Keratinocyte (primary cell): ENCODE measurements around the gene ONECUT1. TPM values are rescaled to one million over a fixed set of nuclear protein-coding genes. Genes with fewer than 3 reads are reported as not detected.

Experiments used
- DNase-seq: peaks from one replicate; pipeline ENCODE4 v3.0.0-alpha.2; 2011; ENCODE audit warnings: low read depth, missing footprints, low spot score
- FAIRE-seq: peaks from 2 replicates; lab custom pipeline; 2011; peaks lifted over from hg19 to GRCh38; lab: Jason Lieb, UNC
- H2AFZ ChIP-seq: 2 replicates; pipeline ENCODE4 v1.6.0; 2012; ENCODE audit warnings: low read length, control low read depth, inconsistent platforms; ENCODE audit not compliant: control insufficient read depth
- H3K27ac ChIP-seq: 2 replicates; pipeline ENCODE4 v1.5.1; 2011; ENCODE audit warnings: low read length; ENCODE audit not compliant: control insufficient read depth, insufficient read depth
- H3K27me3 ChIP-seq: 3 replicates; pipeline ENCODE4 v1.6.0; 2011; ENCODE audit warnings: low read length; ENCODE audit not compliant: control insufficient read depth, insufficient read depth; ENCODE audit errors: extremely low read depth
- H3K36me3 ChIP-seq, 2 experiments: 2 replicates in 1 of 2; 3 replicates in 1 of 2; pipeline ENCODE4 v1.5.1; 2011; ENCODE audit warnings: low read length in 2 of 2, mild to moderate bottlenecking in 1 of 2; ENCODE audit not compliant: control insufficient read depth in 2 of 2, insufficient read depth in 2 of 2; ENCODE audit errors: extremely low read depth in 1 of 2
- H3K4me1 ChIP-seq: 3 replicates; pipeline ENCODE4 v1.5.1; 2011; ENCODE audit warnings: low read length; ENCODE audit not compliant: control insufficient read depth, insufficient read depth; ENCODE audit errors: extremely low read depth
- H3K4me2 ChIP-seq: 3 replicates; pipeline ENCODE4 v1.6.0; 2011; ENCODE audit warnings: low read depth, low read length; ENCODE audit not compliant: control insufficient read depth, insufficient read depth; ENCODE audit errors: extremely low read depth
- H3K4me3 ChIP-seq, 3 experiments: fragments of 200-600 bp in 1 of 3; sonication (generic) in 1 of 3; 2 replicates in 2 of 3; 3 replicates in 1 of 3; pipeline ENCODE4 v1.5.1; 2011 to 2016; ENCODE audit warnings: low read length in 3 of 3, mild to moderate bottlenecking in 3 of 3, control low read depth in 2 of 3, inconsistent platforms in 1 of 3, low read depth in 1 of 3, mixed read lengths in 1 of 3, mixed run types in 1 of 3, moderate library complexity in 1 of 3; ENCODE audit not compliant: control insufficient read depth in 2 of 3, insufficient read depth in 2 of 3; ENCODE audit errors: extremely low read depth in 1 of 3
- H3K79me2 ChIP-seq: 2 replicates; pipeline ENCODE4 v1.6.0; 2012; ENCODE audit warnings: low read length; ENCODE audit not compliant: control insufficient read depth, insufficient read depth
- H3K9ac ChIP-seq: 3 replicates; pipeline ENCODE4 v1.6.0; 2011; ENCODE audit warnings: low read length; ENCODE audit not compliant: control insufficient read depth, insufficient read depth; ENCODE audit errors: extremely low read depth
- H3K9me1 ChIP-seq: 3 replicates; pipeline ENCODE4 v1.6.0; 2011; ENCODE audit warnings: low read length; ENCODE audit not compliant: control insufficient read depth, insufficient read depth; ENCODE audit errors: extremely low read depth
- H3K9me3 ChIP-seq: 2 replicates; pipeline ENCODE4 v1.5.1; 2012; ENCODE audit warnings: low read depth, low read length; ENCODE audit not compliant: control insufficient read depth
- H4K20me1 ChIP-seq: 3 replicates; pipeline ENCODE4 v1.6.0; 2011; ENCODE audit warnings: low read length; ENCODE audit not compliant: control insufficient read depth, insufficient read depth; ENCODE audit errors: extremely low read depth
- EZH2 ChIP-seq: IDR thresholded peaks from one replicate; pipeline ENCODE4 v1.6.1; 2012; ENCODE audit warnings: inconsistent platforms, mild to moderate bottlenecking, low read length, moderate library complexity
- dilution Hi-C: fragments of 300-500 bp; cut with MboI; formaldehyde crosslinking; loops from one replicate; pipeline ENCODE4 v1.7.0; 2020; ENCODE audit warnings: low sequenced_read_pairs; ENCODE audit not compliant: extremely low pct_ligation_motif_present
- polyA plus RNA-seq, 5 experiments: library from polyadenylated mRNA; depleted of rRNA in 3 of 5; stranded (reverse) in 3 of 5; stranded (forward) in 1 of 5; unstranded in 1 of 5; fragments of >200 nt; gene quantifications; 1 replicate in 1 of 5; 2 replicates in 3 of 5; 3 replicates in 1 of 5; pipeline versions ENCODE4 v1.2.1 to v1.2.3, GENCODE V29; 2011 to 2012; ENCODE audit warnings: missing spikeins in 2 of 5, low read depth in 1 of 5, low replicate concordance in 1 of 5
- TF ChIP-seq, protein P1 (sequence below), 3 experiments: IDR thresholded peaks in 1 of 3; conservative IDR thresholded peaks in 1 of 3; optimal IDR thresholded peaks in 1 of 3; 2 replicates in 2 of 3; 3 replicates in 1 of 3; pipeline versions ENCODE3 to v1.5.1; 2011; ENCODE audit warnings: low read length in 3 of 3, mild to moderate bottlenecking in 3 of 3, moderate library complexity in 2 of 3, control low read depth in 1 of 3, inconsistent platforms in 1 of 3; ENCODE audit not compliant: insufficient read depth in 2 of 3; ENCODE audit errors: extremely low read depth in 1 of 3

The ONECUT1 gene
- polyA plus RNA-seq, 1 donor (not counting 4 experiments of a cell fraction or from before 2014, with no cell fraction given): not detected

DNA sequence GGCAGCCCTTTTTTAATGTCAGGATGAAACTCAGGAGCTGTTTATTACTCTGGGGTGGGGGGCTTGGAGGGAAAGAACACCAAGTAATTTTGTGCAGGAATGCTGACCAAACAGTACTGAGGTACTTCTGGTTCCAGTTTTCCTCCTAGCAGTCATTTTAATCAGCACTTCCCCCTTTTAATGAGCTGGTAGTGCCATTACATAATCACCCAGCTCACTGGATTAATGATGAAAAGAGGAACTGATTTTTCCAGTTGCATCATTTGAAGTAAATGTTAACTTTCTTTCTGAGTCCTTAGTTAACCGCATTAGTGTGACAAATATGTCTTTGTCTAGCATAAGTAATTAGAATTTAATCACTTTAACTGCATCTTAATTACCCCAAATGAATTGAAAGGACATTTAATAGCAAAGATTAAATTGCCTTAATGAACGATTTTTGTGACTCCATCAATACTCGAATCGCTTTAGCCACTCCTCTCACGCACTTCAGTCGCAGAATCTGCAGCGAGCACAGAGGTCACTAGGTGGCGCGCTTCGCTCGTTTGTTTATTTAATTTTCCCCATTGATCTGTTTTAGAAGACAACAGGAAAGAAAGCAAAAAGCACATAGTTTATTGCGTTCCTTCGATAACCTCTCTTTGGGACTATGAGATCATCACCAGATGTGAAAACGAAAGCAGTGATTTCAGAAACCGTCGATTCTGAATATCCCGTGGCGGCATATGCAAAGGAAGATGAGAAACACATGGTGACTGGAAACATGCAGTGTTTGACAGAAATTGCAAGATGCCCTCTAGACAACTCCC lies 9.8 kb downstream of the ONECUT1 start:
- dilution Hi-C loops: loop anchor here (25.0 kb wide), 1 partner anchor 407 kb away; no protein-coding TSS in a partner anchor
- TF ChIP-seq, protein P1, sequence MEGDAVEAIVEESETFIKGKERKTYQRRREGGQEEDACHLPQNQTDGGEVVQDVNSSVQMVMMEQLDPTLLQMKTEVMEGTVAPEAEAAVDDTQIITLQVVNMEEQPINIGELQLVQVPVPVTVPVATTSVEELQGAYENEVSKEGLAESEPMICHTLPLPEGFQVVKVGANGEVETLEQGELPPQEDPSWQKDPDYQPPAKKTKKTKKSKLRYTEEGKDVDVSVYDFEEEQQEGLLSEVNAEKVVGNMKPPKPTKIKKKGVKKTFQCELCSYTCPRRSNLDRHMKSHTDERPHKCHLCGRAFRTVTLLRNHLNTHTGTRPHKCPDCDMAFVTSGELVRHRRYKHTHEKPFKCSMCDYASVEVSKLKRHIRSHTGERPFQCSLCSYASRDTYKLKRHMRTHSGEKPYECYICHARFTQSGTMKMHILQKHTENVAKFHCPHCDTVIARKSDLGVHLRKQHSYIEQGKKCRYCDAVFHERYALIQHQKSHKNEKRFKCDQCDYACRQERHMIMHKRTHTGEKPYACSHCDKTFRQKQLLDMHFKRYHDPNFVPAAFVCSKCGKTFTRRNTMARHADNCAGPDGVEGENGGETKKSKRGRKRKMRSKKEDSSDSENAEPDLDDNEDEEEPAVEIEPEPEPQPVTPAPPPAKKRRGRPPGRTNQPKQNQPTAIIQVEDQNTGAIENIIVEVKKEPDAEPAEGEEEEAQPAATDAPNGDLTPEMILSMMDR (optimal IDR thresholded peaks at IDR 0.05 in 1 of 3, IDR thresholded peaks at IDR 0.05 in 1 of 3, conservative IDR thresholded peaks at IDR 0.05 in 1 of 3; ENCODE audit: extremely low read depth in 1 of 3, insufficient read depth in 2 of 3, low read length in 3 of 3): peak; percentile 81 to 96 (median 82)
- no peak for TF ChIP-seq EZH2
- Histone ChIP-seq H3K79me2 (no peaks in the 10 kb centered on the region), H3K9me3 (no peaks in the 10 kb centered on the region), H3K9ac (no peak overlapping the region), H3K9me1 (no peaks in the 10 kb centered on the region), H3K4me2 (peak overlapping the region; percentile 58), H3K27me3 (peaks cover 46% of the 10 kb centered on the region), H2AFZ (no peak overlapping the region), H3K27ac (no peak overlapping the region), H3K4me1 (no peaks in the 10 kb centered on the region), H3K36me3 (no peaks in the 10 kb centered on the region), H4K20me1 (peaks cover 7% of the 10 kb centered on the region), H3K4me3 (no peak overlapping the region)
- FAIRE-seq: peak; percentile 63
- DNase-seq: no peak

DNA sequence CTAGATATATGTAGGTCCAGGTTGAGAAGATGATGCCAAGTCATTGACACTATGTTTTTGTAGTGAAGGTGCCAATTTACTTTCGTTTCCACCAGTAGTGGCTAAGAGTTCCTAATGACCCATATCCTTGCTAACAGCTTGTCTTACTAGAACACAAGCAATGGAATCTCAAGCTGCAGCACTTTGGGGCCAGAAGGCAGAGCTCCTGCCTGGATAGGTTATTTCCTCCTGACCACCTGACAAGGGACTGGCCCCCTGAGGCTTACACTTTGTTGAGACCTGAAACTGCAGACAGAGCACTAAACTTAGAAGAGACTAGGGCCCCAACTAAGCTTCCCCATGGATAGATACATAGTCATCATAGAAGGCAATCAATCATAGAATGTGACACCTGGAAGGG lies 11.7 kb downstream of the ONECUT1 start:
- Histone ChIP-seq H3K9ac (no peak overlapping the region), H3K4me2 (no peak overlapping the region), H3K27ac (no peak overlapping the region), H4K20me1 (peaks cover 2% of the 10 kb centered on the region), H3K9me1 (no peaks in the 10 kb centered on the region), H2AFZ (no peak overlapping the region), H3K79me2 (no peaks in the 10 kb centered on the region), H3K27me3 (peaks cover 27% of the 10 kb centered on the region), H3K36me3 (no peaks in the 10 kb centered on the region), H3K4me1 (no peaks in the 10 kb centered on the region), H3K4me3 (no peak overlapping the region), H3K9me3 (no peaks in the 10 kb centered on the region)
- FAIRE-seq (no peak), DNase-seq (no peak)
- dilution Hi-C loops: loop anchor here (25.0 kb wide), 1 partner anchor 409 kb away; no protein-coding TSS in a partner anchor
- no peak for TF ChIP-seq EZH2
- TF ChIP-seq, protein P1 (optimal IDR thresholded peaks at IDR 0.05 in 1 of 3, IDR thresholded peaks at IDR 0.05 in 1 of 3, conservative IDR thresholded peaks at IDR 0.05 in 1 of 3; ENCODE audit: extremely low read depth in 1 of 3, insufficient read depth in 2 of 3, low read length in 3 of 3): no peak
